Lower leg skin (tissue), 4 donors: ENCODE measurements around the gene STARD7. TPM values are rescaled to one million over a fixed set of nuclear protein-coding genes. Genes with fewer than 3 reads are reported as not detected.
"Not testable (repeated sequence)": the region's sequence is repeated elsewhere in the genome, so short reads cannot be mapped to it uniquely, and the experiment has no call there.

Source experiments
- DNase-seq, 2 donors: peaks; one replicate each; pipeline ENCODE4 v3.0.0-alpha.2; 2019; ENCODE audit warnings: low spot score in 2 of 2
- H3K4me3 ChIP-seq: fragments of 200-600 bp; sonication (generic); 2 replicates; pipeline ENCODE4 v1.5.1; 2017; ENCODE audit warnings: mild to moderate bottlenecking, low read depth; ENCODE audit not compliant: poor library complexity, severe bottlenecking
- CTCF ChIP-seq, 3 donors: fragments of 450-650 bp; IDR thresholded peaks; one replicate each; pipeline ENCODE4 v1.5.1; 2016; ENCODE audit warnings: antibody characterized with exemption in 3 of 3, mild to moderate bottlenecking in 3 of 3, moderate library complexity in 2 of 3
- POLR2A ChIP-seq, 2 donors: fragments of 450-650 bp; IDR thresholded peaks; one replicate each; pipeline ENCODE4 v1.6.1; 2016 to 2017; ENCODE audit warnings: antibody characterized with exemption in 2 of 2, mild to moderate bottlenecking in 1 of 2, moderate library complexity in 1 of 2
- WGBS, 2 donors: methylation state at CpG; one replicate each; pipeline ENCODE4 v1.1.5; 2018; 5-methylcytosine and 5-hydroxymethylcytosine counted together
- intact Hi-C: fragments of 100-400 bp; cut with DNase I; formaldehyde crosslinking; loops from one replicate; pipeline ENCODE4 v1.15.0; 2023; ENCODE audit warnings: low total_unique reads
- total RNA-seq, 4 donors: library from RNA; depleted of rRNA; stranded (reverse); fragments of >200 nt; gene quantifications; one replicate each; pipeline ENCODE4 v1.1.0, GENCODE V29; 2016

Gene STARD7
- total RNA-seq, 4 donors from 2014 or later: 52.5 to 101 (median 77.2) TPM

GRCh38 chr2:96145036-96145847 is 63.4 kb downstream of the STARD7 start, which contains the start of gene DUSP2:
TSS of gene DUSP2 (minus strand) at chr2:96145440. CDS start at chr2:96145354, 86 bp downstream.
- DNase-seq: peak; percentile 71 to 95
- intact Hi-C loops: no loop called here
- WGBS, 2 donors: 7 to 8% methylated on average over 21 to 35 of the region's 94 CpGs
- peak within 1 kb of the TSS; percentile 35 for H3K4me3 ChIP-seq
- TF ChIP-seq POLR2A (IDR thresholded peaks at IDR 0.05) (peak in 1 of 2 donors; percentile 37), CTCF (IDR thresholded peaks at IDR 0.05) (no peak)

DNA sequence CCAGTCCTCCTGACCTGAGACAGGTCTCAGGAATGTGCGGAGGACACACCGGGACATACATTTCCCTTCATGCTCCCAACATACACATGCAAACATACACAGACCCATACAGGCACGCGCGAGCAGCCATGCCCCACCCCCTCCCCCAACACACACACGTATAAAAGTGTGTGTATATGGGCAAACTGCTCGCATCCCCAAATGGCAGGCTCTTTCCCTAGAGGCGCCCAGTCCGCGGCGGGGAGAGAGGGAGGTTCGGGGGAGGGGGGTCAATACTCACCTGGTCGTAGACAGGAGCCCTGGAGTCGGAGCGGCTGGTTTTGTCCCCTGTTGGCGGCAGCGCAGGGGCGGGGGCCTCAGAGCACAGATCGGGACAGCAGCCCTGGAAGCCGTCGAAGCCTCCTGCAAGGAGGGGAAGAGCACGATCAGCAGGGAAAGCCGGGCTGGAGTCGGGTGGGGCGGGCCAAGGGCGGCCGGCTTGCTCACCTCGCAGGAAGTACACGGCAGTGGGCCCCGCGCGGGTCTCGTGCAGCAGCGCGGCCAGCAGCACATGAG is 64.1 kb downstream of the STARD7 start:
- intact Hi-C loops: no loop called here
- peak overlapping the region; percentile 35 for H3K4me3 ChIP-seq
- no peak for TF ChIP-seq POLR2A (IDR thresholded peaks at IDR 0.05)
- TF ChIP-seq CTCF (IDR thresholded peaks at IDR 0.05): no peak
- DNase-seq: no peak
- WGBS, 2 donors: 12 to 14% methylated on average over 23 to 27 of the region's 35 CpGs

- TF ChIP-seq POLR2A (IDR thresholded peaks at IDR 0.05): no peak
- WGBS, 2 donors: 66 to 74% methylated on average over 10 to 23 of the region's 23 CpGs
- no peak for DNase-seq
- intact Hi-C loops: no loop called here
- H3K4me3 ChIP-seq: no peak overlapping the region
Observed at GRCh38 chr2:96143848-96144480, 64.7 kb downstream of the STARD7 start.

DNA sequence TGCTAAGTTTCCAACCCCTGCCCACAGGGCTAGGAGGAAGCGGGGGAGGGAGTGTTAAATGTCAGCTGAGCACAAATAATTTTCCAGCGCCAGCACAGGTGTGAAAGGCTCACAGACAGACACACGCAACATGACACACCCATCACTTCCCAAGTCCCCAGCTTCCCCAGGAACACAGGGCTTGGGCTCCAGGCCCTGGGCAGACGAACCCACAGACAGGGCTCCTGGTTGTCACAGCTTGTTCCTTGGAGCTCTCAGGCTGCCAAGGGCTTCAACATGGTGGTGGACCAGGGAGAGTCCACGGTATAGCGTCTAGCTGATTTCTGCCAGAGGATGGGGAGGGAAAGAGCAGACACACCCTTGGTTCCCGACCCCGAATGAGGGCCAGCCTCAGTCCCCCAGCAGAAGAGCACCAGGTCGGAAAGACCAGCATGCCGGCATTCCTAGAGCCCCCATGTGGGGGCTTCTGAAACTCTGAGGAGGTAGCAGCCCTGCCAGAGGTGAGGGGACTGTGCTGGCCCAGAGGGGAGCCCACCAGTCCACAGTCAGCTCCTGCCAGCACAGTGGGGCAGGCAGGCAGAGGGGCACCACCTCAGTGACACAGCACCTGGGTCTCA is 65.3 kb downstream of the STARD7 start:
- no peak for DNase-seq
- intact Hi-C loops: no loop called here
- no peak overlapping the region for H3K4me3 ChIP-seq
- 73 to 74% methylated on average over 7 to 9 of the region's 10 CpGs for WGBS, 2 donors
- TF ChIP-seq POLR2A (IDR thresholded peaks at IDR 0.05) (no peak), CTCF (IDR thresholded peaks at IDR 0.05) (no peak)

GRCh38 chr2:96142217-96143113 is 66.2 kb downstream of the STARD7 start:
- TF ChIP-seq POLR2A (IDR thresholded peaks at IDR 0.05) (no peak), CTCF (IDR thresholded peaks at IDR 0.05) (no peak)
- intact Hi-C loops: no loop called here
- 75 to 86% methylated on average over 22 to 26 of the region's 26 CpGs for WGBS, 2 donors

GRCh38 chr2:96141624-96141967 is 67.0 kb downstream of the STARD7 start:
- H3K4me3 ChIP-seq, intact Hi-C loops, DNase-seq: not testable (repeated sequence)
- 94 to 95% methylated on average over 5 of the region's 5 CpGs for WGBS, 2 donors

More at GRCh38 chr2:96142217-96143113, 66.2 kb downstream of the STARD7 start:
- H3K4me3 ChIP-seq: no peak overlapping the region
- no peak for DNase-seq
